K562 (cell line): ENCODE measurements around the gene CD14. TPM values are rescaled to one million over a fixed set of nuclear protein-coding genes. Genes with fewer than 3 reads are reported as not detected.
A peak's percentile ranks its signal among the peaks of the same experiment; 100 is the strongest.

Experiments used
- PHTF2 ChIP-seq: fragments of 250-450 bp; sonication (Bioruptor Pico); IDR thresholded peaks from 2 replicates; pipeline ENCODE4 v1.5.0; 2021; ENCODE audit warnings: mild to moderate bottlenecking
- SP1 ChIP-seq: sonication (generic); formaldehyde crosslinking; IDR thresholded peaks from 2 replicates; pipeline ENCODE4 v1.8.1; 2022; ENCODE audit warnings: mild to moderate bottlenecking, missing genetic modification reagents
- polyA plus RNA-seq, 8 experiments: library from polyadenylated mRNA; depleted of rRNA in 4 of 8; stranded (reverse) in 5 of 8; unstranded in 3 of 8; fragments of >200 nt; fragmentation: Nextera tagmentation in 2 of 8; fragmentation: Illumina TruSeq in 1 of 8; extraction: Ambion mirVana in 2 of 8; extraction: Trizol in 1 of 8; gene quantifications; 2 replicates each; pipeline versions ENCODE4 v1.2.1 to v1.2.3, GENCODE V29; 2011 to 2014; ENCODE audit warnings: inconsistent platforms in 1 of 8, missing spikeins in 1 of 8
- total RNA-seq, 7 experiments: library from RNA; depleted of rRNA in 6 of 7; stranded (reverse); fragments of >200 nt in 6 of 7; fragmentation: Illumina TruSeq in 2 of 7; extraction: Trizol in 2 of 7; gene quantifications; 2 replicates each; pipeline versions ENCODE4 v1.2.1 to v1.2.3, GENCODE V29; 2011 to 2021; ENCODE audit warnings: low replicate concordance in 1 of 7
- TF ChIP-seq, protein P1 (sequence below): fragments of 450-650 bp; IDR thresholded peaks from 2 replicates; pipeline ENCODE4 v1.6.1; 2016; ENCODE audit warnings: mild to moderate bottlenecking, moderate library complexity

Gene CD14
- total and polyA plus RNA-seq, 9 of the 15 experiments (the other 6 are each of a cell fraction or from before 2014, with no cell fraction given): 0.07 to 0.47 (median 0.14) TPM; not detected in 2

DNA sequence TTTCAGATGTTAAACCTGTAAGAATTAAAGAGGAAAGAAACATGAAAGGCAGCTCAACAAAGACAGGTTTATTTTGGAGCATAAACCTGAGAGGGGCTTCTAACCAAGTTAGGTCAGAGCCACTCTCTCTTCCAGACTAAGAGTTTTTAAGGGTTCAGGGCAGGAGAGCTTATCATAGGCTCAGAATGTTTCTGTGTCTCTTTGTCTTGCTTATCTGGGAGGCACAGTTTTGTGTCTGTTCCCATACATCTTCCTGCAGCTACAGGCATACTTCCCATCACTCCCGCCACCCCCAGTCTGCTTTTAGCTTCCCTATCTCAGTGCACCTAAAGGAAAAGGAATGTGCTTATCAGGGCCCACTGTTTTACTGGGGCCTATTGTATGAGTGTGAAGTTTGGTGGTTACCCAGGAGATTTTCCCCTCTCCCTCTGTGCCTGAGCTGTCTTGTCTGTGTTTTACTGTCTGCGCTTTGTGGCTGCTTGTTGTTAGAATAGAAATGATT, 21.9 kb downstream of the CD14 start (continued):
- TF ChIP-seq, protein P1, sequence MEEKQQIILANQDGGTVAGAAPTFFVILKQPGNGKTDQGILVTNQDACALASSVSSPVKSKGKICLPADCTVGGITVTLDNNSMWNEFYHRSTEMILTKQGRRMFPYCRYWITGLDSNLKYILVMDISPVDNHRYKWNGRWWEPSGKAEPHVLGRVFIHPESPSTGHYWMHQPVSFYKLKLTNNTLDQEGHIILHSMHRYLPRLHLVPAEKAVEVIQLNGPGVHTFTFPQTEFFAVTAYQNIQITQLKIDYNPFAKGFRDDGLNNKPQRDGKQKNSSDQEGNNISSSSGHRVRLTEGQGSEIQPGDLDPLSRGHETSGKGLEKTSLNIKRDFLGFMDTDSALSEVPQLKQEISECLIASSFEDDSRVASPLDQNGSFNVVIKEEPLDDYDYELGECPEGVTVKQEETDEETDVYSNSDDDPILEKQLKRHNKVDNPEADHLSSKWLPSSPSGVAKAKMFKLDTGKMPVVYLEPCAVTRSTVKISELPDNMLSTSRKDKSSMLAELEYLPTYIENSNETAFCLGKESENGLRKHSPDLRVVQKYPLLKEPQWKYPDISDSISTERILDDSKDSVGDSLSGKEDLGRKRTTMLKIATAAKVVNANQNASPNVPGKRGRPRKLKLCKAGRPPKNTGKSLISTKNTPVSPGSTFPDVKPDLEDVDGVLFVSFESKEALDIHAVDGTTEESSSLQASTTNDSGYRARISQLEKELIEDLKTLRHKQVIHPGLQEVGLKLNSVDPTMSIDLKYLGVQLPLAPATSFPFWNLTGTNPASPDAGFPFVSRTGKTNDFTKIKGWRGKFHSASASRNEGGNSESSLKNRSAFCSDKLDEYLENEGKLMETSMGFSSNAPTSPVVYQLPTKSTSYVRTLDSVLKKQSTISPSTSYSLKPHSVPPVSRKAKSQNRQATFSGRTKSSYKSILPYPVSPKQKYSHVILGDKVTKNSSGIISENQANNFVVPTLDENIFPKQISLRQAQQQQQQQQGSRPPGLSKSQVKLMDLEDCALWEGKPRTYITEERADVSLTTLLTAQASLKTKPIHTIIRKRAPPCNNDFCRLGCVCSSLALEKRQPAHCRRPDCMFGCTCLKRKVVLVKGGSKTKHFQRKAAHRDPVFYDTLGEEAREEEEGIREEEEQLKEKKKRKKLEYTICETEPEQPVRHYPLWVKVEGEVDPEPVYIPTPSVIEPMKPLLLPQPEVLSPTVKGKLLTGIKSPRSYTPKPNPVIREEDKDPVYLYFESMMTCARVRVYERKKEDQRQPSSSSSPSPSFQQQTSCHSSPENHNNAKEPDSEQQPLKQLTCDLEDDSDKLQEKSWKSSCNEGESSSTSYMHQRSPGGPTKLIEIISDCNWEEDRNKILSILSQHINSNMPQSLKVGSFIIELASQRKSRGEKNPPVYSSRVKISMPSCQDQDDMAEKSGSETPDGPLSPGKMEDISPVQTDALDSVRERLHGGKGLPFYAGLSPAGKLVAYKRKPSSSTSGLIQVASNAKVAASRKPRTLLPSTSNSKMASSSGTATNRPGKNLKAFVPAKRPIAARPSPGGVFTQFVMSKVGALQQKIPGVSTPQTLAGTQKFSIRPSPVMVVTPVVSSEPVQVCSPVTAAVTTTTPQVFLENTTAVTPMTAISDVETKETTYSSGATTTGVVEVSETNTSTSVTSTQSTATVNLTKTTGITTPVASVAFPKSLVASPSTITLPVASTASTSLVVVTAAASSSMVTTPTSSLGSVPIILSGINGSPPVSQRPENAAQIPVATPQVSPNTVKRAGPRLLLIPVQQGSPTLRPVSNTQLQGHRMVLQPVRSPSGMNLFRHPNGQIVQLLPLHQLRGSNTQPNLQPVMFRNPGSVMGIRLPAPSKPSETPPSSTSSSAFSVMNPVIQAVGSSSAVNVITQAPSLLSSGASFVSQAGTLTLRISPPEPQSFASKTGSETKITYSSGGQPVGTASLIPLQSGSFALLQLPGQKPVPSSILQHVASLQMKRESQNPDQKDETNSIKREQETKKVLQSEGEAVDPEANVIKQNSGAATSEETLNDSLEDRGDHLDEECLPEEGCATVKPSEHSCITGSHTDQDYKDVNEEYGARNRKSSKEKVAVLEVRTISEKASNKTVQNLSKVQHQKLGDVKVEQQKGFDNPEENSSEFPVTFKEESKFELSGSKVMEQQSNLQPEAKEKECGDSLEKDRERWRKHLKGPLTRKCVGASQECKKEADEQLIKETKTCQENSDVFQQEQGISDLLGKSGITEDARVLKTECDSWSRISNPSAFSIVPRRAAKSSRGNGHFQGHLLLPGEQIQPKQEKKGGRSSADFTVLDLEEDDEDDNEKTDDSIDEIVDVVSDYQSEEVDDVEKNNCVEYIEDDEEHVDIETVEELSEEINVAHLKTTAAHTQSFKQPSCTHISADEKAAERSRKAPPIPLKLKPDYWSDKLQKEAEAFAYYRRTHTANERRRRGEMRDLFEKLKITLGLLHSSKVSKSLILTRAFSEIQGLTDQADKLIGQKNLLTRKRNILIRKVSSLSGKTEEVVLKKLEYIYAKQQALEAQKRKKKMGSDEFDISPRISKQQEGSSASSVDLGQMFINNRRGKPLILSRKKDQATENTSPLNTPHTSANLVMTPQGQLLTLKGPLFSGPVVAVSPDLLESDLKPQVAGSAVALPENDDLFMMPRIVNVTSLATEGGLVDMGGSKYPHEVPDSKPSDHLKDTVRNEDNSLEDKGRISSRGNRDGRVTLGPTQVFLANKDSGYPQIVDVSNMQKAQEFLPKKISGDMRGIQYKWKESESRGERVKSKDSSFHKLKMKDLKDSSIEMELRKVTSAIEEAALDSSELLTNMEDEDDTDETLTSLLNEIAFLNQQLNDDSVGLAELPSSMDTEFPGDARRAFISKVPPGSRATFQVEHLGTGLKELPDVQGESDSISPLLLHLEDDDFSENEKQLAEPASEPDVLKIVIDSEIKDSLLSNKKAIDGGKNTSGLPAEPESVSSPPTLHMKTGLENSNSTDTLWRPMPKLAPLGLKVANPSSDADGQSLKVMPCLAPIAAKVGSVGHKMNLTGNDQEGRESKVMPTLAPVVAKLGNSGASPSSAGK: no peak
- TF ChIP-seq SP1 (CRISPR knock-in tag) (peak; percentile 71; the same call in 1 of the 2 replicates), PHTF2 (CRISPR knock-in tag) (no peak)
- TF ChIP-seq, all 486 proteins: peak for 118
